K562 (cell line): ENCODE measurements around the gene TRIP12. TPM values are rescaled to one million over a fixed set of nuclear protein-coding genes. Genes with fewer than 3 reads are reported as not detected.
A peak's percentile ranks its signal among the peaks of the same experiment; 100 is the strongest.
"Not testable (repeated sequence)": the region's sequence is repeated elsewhere in the genome, so short reads cannot be mapped to it uniquely, and the experiment has no call there.

Source experiments
- ATAC-seq: fragments of 200-7000 bp; cut with Tn5 transposase; 3 replicates; pipeline ENCODE4 v1.9.1; 2020; ENCODE audit warnings: moderate library complexity
- BruUV-seq: library from RNA; stranded (reverse); fragments of 400-500 nt; replicated peaks from 2 replicates; lab custom pipeline; 2021; lab: Mats Ljungman, UMichigan
- CTCF ChIA-PET: fragments of 300-600 bp; formaldehyde crosslinking; extraction: SDS; loops from one replicate; lab custom pipeline; 2021; ENCODE audit warnings: low intra/inter-chr PET ratio; lab: Yijun Ruan, JAX
- POLR2A ChIA-PET: fragments of 300-600, 350-650 bp; sonication (Branson Sonifier 250); formaldehyde crosslinking; extraction: SDS; loops from one replicate; lab custom pipeline; 2021; ENCODE audit warnings: antibody characterized with exemption, inconsistent platforms; lab: Yijun Ruan, JAX
- DNase-seq, 4 experiments: peaks; one replicate each; pipeline versions ENCODE4 v3.0.0 to v3.0.0-alpha.2; 2011 to 2018; ENCODE audit warnings: low spot score in 3 of 4, mixed read lengths in 3 of 4; ENCODE audit errors: extremely low read depth in 1 of 4
- FAIRE-seq: peaks from 2 replicates; lab custom pipeline; 2011; peaks lifted over from hg19 to GRCh38; lab: Jason Lieb, UNC
- H2AFZ ChIP-seq: 2 replicates; pipeline ENCODE4 v1.6.0; 2011; ENCODE audit warnings: low read depth, low read length, control low read depth, inconsistent platforms
- H3K27ac ChIP-seq: fragments of 200-600 bp; 3 replicates; pipeline ENCODE4 v1.8.0; 2011; ENCODE audit warnings: low read depth, mild to moderate bottlenecking, control low read depth, inconsistent platforms, low read length, moderate library complexity, mixed read lengths; ENCODE audit errors: extremely low read depth
- H3K27me3 ChIP-seq, 2 experiments: fragments of 300-600 bp in 1 of 2; 2 replicates in 1 of 2; 3 replicates in 1 of 2; pipeline versions ENCODE4 v1.6.0 to v1.8.0; 2011; ENCODE audit warnings: inconsistent platforms in 2 of 2, low read length in 2 of 2, mild to moderate bottlenecking in 1 of 2, mixed read lengths in 1 of 2, moderate library complexity in 1 of 2; ENCODE audit not compliant: control insufficient read depth in 2 of 2, insufficient read depth in 2 of 2
- H3K36me3 ChIP-seq: fragments of 300-600 bp; 3 replicates; pipeline ENCODE4 v1.8.0; 2011; ENCODE audit warnings: mild to moderate bottlenecking, low read length, inconsistent platforms; ENCODE audit not compliant: control insufficient read depth, insufficient read depth
- H3K4me1 ChIP-seq, 2 experiments: fragments of 200-600 bp in 1 of 2; replicated peaks in 1 of 2; 2 replicates in 1 of 2; 3 replicates in 1 of 2; pipeline versions ENCODE4 v1.5.1 to v1.8.0; 2011; ENCODE audit warnings: inconsistent platforms in 2 of 2, low read length in 2 of 2, mild to moderate bottlenecking in 1 of 2, mixed read lengths in 1 of 2, moderate library complexity in 1 of 2; ENCODE audit not compliant: control insufficient read depth in 2 of 2, insufficient read depth in 2 of 2
- H3K4me2 ChIP-seq: 2 replicates; pipeline ENCODE4 v1.6.1; 2011; ENCODE audit warnings: low read length, control low read depth, inconsistent platforms, mixed read lengths; ENCODE audit not compliant: insufficient read depth
- H3K4me3 ChIP-seq: fragments of 200-600 bp; sonication (generic), shearing (Covaris generic); 2 replicates; pipeline ENCODE4 v1.5.1; 2016; ENCODE audit warnings: control low read depth, inconsistent platforms
- H3K79me2 ChIP-seq: fragments of 200-600 bp; 3 replicates; pipeline ENCODE4 v1.8.0; 2011; ENCODE audit warnings: low read length, inconsistent platforms; ENCODE audit not compliant: control insufficient read depth, insufficient read depth
- H3K9ac ChIP-seq, 2 experiments: 2 replicates each; pipeline versions ENCODE4 v1.6.0 to v1.6.1; 2011; ENCODE audit warnings: low read depth in 2 of 2, low read length in 2 of 2, control low read depth in 1 of 2, inconsistent platforms in 1 of 2, mild to moderate bottlenecking in 1 of 2, mixed read lengths in 1 of 2; ENCODE audit not compliant: insufficient read depth in 1 of 2
- H3K9me1 ChIP-seq: one replicate; pipeline ENCODE4 v1.6.0; 2011; ENCODE audit warnings: inconsistent platforms, mild to moderate bottlenecking, low read length, moderate library complexity; ENCODE audit not compliant: control insufficient read depth, insufficient read depth
- H3K9me3 ChIP-seq: replicated peaks from 2 replicates; pipeline ENCODE4 v1.5.1; 2011; ENCODE audit warnings: low read depth, low read length, inconsistent platforms; ENCODE audit not compliant: control insufficient read depth, insufficient read depth
- H4K20me1 ChIP-seq: replicated peaks from 2 replicates; pipeline ENCODE4 v1.6.1; 2011; ENCODE audit warnings: low read length, inconsistent platforms, mixed read lengths; ENCODE audit not compliant: control insufficient read depth, insufficient read depth
- HINFP ChIP-seq: fragments of 450-650 bp; conservative IDR thresholded peaks from 2 replicates; pipeline ENCODE4 v1.6.1; 2016; ENCODE audit warnings: missing genetic modification characterization, low read depth, mild to moderate bottlenecking, control low read depth, missing compliant biosample characterization
- HOMEZ ChIP-seq: fragments of 250-450 bp; sonication (Bioruptor Pico); IDR thresholded peaks from 2 replicates; pipeline ENCODE4 v1.4.0; 2020; ENCODE audit warnings: mild to moderate bottlenecking, moderate library complexity
- MAFG ChIP-seq: fragments of 450-650 bp; conservative IDR thresholded peaks from 2 replicates; pipeline ENCODE4 v1.6.1; 2016; ENCODE audit warnings: missing genetic modification characterization, missing compliant biosample characterization
- MBD2 ChIP-seq: sonication (generic); IDR thresholded peaks from 2 replicates; pipeline ENCODE4 v1.6.1; 2016; ENCODE audit warnings: low read depth, borderline replicate concordance
- NFE2 ChIP-seq: IDR thresholded peaks from 2 replicates; pipeline ENCODE4 v1.6.1; 2014; ENCODE audit warnings: antibody characterized with exemption, low read depth
- RERE ChIP-seq: sonication (generic); formaldehyde crosslinking; IDR thresholded peaks from 2 replicates; pipeline ENCODE4 v1.8.0; 2023; ENCODE audit warnings: missing genetic modification reagents, mild to moderate bottlenecking, borderline replicate concordance
- ZEB2 ChIP-seq: fragments of 450-650 bp; IDR thresholded peaks from 2 replicates; pipeline ENCODE4 v1.6.1; 2016
- WGBS: fragments of 100-300 bp; shearing (Covaris generic); methylation state at CpG from one replicate; pipeline ENCODE4 v1.1.6; 2016; ENCODE audit warnings: low coverage, mixed read lengths; ENCODE audit not compliant: insufficient coverage; ENCODE audit errors: missing lambda C conversion rate; 5-methylcytosine and 5-hydroxymethylcytosine counted together
- in situ Hi-C: fragments of 300-500 bp; cut with MboI; formaldehyde crosslinking; loops from 4 replicates; pipeline ENCODE4 v1.15.0; 2018; ENCODE audit warnings: inconsistent platforms, mixed read lengths
- intact Hi-C: fragments of 100-400 bp; cut with micrococcal nuclease; formaldehyde crosslinking; loops from 2 replicates; pipeline ENCODE4 v1.14.2; 2022
- polyA plus RNA-seq, 8 experiments: library from polyadenylated mRNA; depleted of rRNA in 4 of 8; stranded (reverse) in 5 of 8; unstranded in 3 of 8; fragments of >200 nt; fragmentation: Nextera tagmentation in 2 of 8; fragmentation: Illumina TruSeq in 1 of 8; extraction: Ambion mirVana in 2 of 8; extraction: Trizol in 1 of 8; gene quantifications; 2 replicates each; pipeline versions ENCODE4 v1.2.1 to v1.2.3, GENCODE V29; 2011 to 2014; ENCODE audit warnings: inconsistent platforms in 1 of 8, missing spikeins in 1 of 8
- total RNA-seq, 7 experiments: library from RNA; depleted of rRNA in 6 of 7; stranded (reverse); fragments of >200 nt in 6 of 7; fragmentation: Illumina TruSeq in 2 of 7; extraction: Trizol in 2 of 7; gene quantifications; 2 replicates each; pipeline versions ENCODE4 v1.2.1 to v1.2.3, GENCODE V29; 2011 to 2021; ENCODE audit warnings: low replicate concordance in 1 of 7

TRIP12 gene
- total and polyA plus RNA-seq, 9 of the 15 experiments (the other 6 are each of a cell fraction or from before 2014, with no cell fraction given): 15.2 to 131 (median 80.1) TPM

- ATAC-seq, H4K20me1 ChIP-seq, CTCF ChIA-PET, H3K27ac ChIP-seq, intact Hi-C loops, H3K4me3 ChIP-seq, FAIRE-seq, H3K9ac ChIP-seq, H2AFZ ChIP-seq, in situ Hi-C loops, H3K36me3 ChIP-seq, POLR2A ChIA-PET, DNase-seq, H3K27me3 ChIP-seq, H3K4me1 ChIP-seq, H3K9me3 ChIP-seq, H3K4me2 ChIP-seq, H3K79me2 ChIP-seq, H3K9me1 ChIP-seq, BruUV-seq: not testable (repeated sequence)
- TF ChIP-seq NFE2: 0 out of 2 replicates have a peak, but pooled peaks have one; percentile 15
- 0 out of 2 replicates have a peak, but pooled peaks have one; percentile 11 for TF ChIP-seq MAFG (tag)
- 77% methylated on average over 4 of the region's 9 CpGs for WGBS
Measured at GRCh38 chr2:229963596-229963995, 41.8 kb upstream of the TRIP12 start.

- in situ Hi-C loops (no loop called here), intact Hi-C loops (no loop called here)
- H2AFZ ChIP-seq: no peak overlapping the region
- ChIA-PET POLR2A (no interaction called here), CTCF (no interaction called here)
- 13% methylated on average over 3 of the region's 3 CpGs for WGBS
- H4K20me1 ChIP-seq: no peaks in the 10 kb centered on the region
- H3K4me3 ChIP-seq: no peak overlapping the region
- H3K79me2 ChIP-seq: no peaks in the 10 kb centered on the region
- no peak overlapping the region for H3K27ac ChIP-seq
- no peak overlapping the region for H3K4me2 ChIP-seq
- no peaks in the 10 kb centered on the region for H3K36me3 ChIP-seq
- no peaks in the 10 kb centered on the region for H3K9me3 ChIP-seq
- ATAC-seq (no peak), FAIRE-seq (no peak), DNase-seq (no peak)
- no peaks in the 10 kb centered on the region for H3K9me1 ChIP-seq
- H3K27me3 ChIP-seq: no peaks in the 10 kb centered on the region
- H3K9ac ChIP-seq: no peak overlapping the region
- BruUV-seq: no TSS peak
- H3K4me1 ChIP-seq: no peaks in the 10 kb centered on the region
- TF ChIP-seq ZEB2 (no peak), MBD2 (no peak), RERE (no peak), HOMEZ (CRISPR knock-in tag) (no peak), HINFP (no peak)
Measured at GRCh38 chr2:229956491-229956890, 34.7 kb upstream of the TRIP12 start.
